ENCODE results near the gene DHH.

The DHH gene

DNA sequence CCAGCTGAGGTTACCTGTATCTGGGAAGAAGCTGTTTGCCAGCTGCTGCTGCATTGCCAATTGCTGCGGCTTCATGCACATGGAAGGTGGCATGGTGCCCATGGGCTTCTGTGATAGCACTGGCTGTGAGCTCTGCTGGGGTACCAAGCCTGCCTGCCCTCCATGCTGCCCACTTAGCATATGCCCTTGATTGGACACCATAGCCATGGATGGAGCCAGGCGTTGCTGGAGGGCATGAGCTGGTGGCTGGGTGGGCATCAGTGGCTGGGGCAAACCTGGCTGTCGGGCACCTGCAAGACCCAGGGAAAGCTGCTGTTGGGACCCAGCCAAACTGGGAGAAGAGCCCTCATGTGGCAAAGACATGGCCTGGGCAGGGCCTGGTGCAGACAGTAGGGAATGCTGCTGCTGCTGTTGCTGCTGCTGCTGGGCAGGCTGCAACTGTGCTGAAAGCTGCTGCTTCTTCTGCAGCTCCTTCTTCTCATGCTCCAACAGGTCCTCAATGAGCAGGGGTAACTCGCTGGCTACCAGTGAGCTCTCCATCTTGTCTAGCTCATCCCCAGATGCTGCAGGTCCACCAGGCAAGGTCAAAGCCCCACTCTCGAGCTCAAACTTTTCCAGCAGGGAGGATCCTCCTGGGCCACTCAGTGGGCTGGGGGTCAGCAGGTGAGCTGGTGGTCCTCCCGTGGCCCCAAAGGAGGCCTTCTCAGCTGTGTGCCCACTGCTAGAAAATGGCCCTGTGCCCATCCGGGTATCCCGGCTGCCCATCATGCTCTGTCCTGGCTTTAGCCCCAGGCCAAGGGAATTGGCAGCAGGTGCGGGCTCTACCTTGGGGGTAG lies 57.3 kb downstream of the DHH start:
- TF ChIP-seq, protein P1, sequence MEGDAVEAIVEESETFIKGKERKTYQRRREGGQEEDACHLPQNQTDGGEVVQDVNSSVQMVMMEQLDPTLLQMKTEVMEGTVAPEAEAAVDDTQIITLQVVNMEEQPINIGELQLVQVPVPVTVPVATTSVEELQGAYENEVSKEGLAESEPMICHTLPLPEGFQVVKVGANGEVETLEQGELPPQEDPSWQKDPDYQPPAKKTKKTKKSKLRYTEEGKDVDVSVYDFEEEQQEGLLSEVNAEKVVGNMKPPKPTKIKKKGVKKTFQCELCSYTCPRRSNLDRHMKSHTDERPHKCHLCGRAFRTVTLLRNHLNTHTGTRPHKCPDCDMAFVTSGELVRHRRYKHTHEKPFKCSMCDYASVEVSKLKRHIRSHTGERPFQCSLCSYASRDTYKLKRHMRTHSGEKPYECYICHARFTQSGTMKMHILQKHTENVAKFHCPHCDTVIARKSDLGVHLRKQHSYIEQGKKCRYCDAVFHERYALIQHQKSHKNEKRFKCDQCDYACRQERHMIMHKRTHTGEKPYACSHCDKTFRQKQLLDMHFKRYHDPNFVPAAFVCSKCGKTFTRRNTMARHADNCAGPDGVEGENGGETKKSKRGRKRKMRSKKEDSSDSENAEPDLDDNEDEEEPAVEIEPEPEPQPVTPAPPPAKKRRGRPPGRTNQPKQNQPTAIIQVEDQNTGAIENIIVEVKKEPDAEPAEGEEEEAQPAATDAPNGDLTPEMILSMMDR (IDR thresholded peaks at IDR 0.05): no peak
- no peak for DNase-seq (ENCODE audit: low spot score)
- Histone ChIP-seq H3K4me3 (no peak overlapping the region), H3K27ac (no peak overlapping the region)

Measured in coronary artery (tissue), 2 donors.